Stimulated activated CD8-positive, alpha-beta memory T cell treated with anti-CD3 and anti-CD28 coated beads, Interleukin-7, amount 100 ng/mL, for 24 hours (primary cell): ENCODE results near the gene FOXB1.

Source experiments
- DNase-seq: peaks from one replicate; pipeline ENCODE4 v3.0.0-alpha.2; 2020; ENCODE audit warnings: low read depth

Gene FOXB1

GRCh38 chr15:60020736-60021135 is 16.6 kb downstream of the FOXB1 start:
- DNase-seq = no peak

- no peak for DNase-seq
Measured at GRCh38 chr15:60021589-60022378, 17.7 kb downstream of the FOXB1 start.

- no peak for DNase-seq
Measured at GRCh38 chr15:60022379-60022741, 18.2 kb downstream of the FOXB1 start.

- DNase-seq = no peak
Measured at GRCh38 chr15:60026555-60026954, 22.4 kb downstream of the FOXB1 start.

- no peak for DNase-seq
Measured at GRCh38 chr15:60035344-60035743, 31.2 kb downstream of the FOXB1 start.

- no peak for DNase-seq
Measured at GRCh38 chr15:60039316-60039715, 35.2 kb downstream of the FOXB1 start.

- DNase-seq = no peak
Measured at GRCh38 chr15:60043744-60044435, 39.8 kb downstream of the FOXB1 start.

- DNase-seq = no peak
Measured at GRCh38 chr15:60044636-60045270, 40.6 kb downstream of the FOXB1 start.

GRCh38 chr15:60047701-60048100 is 43.6 kb downstream of the FOXB1 start:
- no peak for DNase-seq

- no peak for DNase-seq
Measured at GRCh38 chr15:60049948-60050347, 45.8 kb downstream of the FOXB1 start.

GRCh38 chr15:60052796-60053195 is 48.7 kb downstream of the FOXB1 start:
- no peak for DNase-seq

GRCh38 chr15:60054472-60054871 is 50.4 kb downstream of the FOXB1 start:
- no peak for DNase-seq
